Smooth muscle cell (in vitro differentiated cells): ENCODE data around the gene NACC2. TPM values are rescaled to one million over a fixed set of nuclear protein-coding genes. Genes with fewer than 3 reads are reported as not detected.

Source experiments
- DNase-seq: peaks from one replicate; lab custom pipeline; 2025; ENCODE audit not compliant: unreplicated experiment; lab: John Stamatoyannopoulos, UW
- H2AFZ ChIP-seq: fragments of 200-600 bp; sonication (generic); 2 replicates; pipeline ENCODE4 v1.6.0; 2016; ENCODE audit warnings: antibody characterized with exemption, low read depth, mild to moderate bottlenecking
- H3F3A ChIP-seq: fragments of 200-600 bp; sonication (generic); 2 replicates; pipeline ENCODE4 v1.6.0; 2017; ENCODE audit warnings: antibody characterized with exemption, low read depth
- H3K27ac ChIP-seq: fragments of 200-600 bp; sonication (generic); 2 replicates; pipeline ENCODE4 v1.5.1; 2016; ENCODE audit warnings: low read depth, mild to moderate bottlenecking
- H3K27me3 ChIP-seq: fragments of 200-600 bp; sonication (generic); 2 replicates; pipeline ENCODE4 v1.6.1; 2016; ENCODE audit warnings: low read depth, mild to moderate bottlenecking
- H3K36me3 ChIP-seq: fragments of 200-600 bp; sonication (generic); 2 replicates; pipeline ENCODE4 v1.5.1; 2016; ENCODE audit warnings: low read depth
- H3K4me1 ChIP-seq: fragments of 200-600 bp; sonication (generic); 2 replicates; pipeline ENCODE4 v1.5.1; 2016; ENCODE audit warnings: low read depth
- H3K4me2 ChIP-seq: fragments of 200-600 bp; sonication (generic); 2 replicates; pipeline ENCODE4 v1.6.0; 2016; ENCODE audit warnings: mild to moderate bottlenecking
- H3K4me3 ChIP-seq: fragments of 200-600 bp; sonication (generic); 2 replicates; pipeline ENCODE4 v1.5.1; 2016; ENCODE audit warnings: mild to moderate bottlenecking
- H3K79me2 ChIP-seq: fragments of 200-600 bp; sonication (generic); 2 replicates; pipeline ENCODE4 v1.6.0; 2016; ENCODE audit warnings: low read depth, mild to moderate bottlenecking
- H3K9ac ChIP-seq: fragments of 200-600 bp; sonication (generic); 2 replicates; pipeline ENCODE4 v1.6.0; 2016; ENCODE audit warnings: low read depth
- H3K9me3 ChIP-seq: fragments of 200-600 bp; sonication (generic); replicated peaks from 2 replicates; pipeline ENCODE4 v1.5.1; 2016; ENCODE audit warnings: low read depth
- H4K20me1 ChIP-seq: fragments of 200-600 bp; sonication (generic); 2 replicates; pipeline ENCODE4 v1.6.0; 2016; ENCODE audit warnings: low read depth
- CTCF ChIP-seq: fragments of 200-600 bp; sonication (generic); IDR thresholded peaks from 2 replicates; pipeline ENCODE4 v1.5.1; 2017; ENCODE audit warnings: borderline replicate concordance, mild to moderate bottlenecking, antibody characterized with exemption; ENCODE audit not compliant: insufficient read depth, poor library complexity, severe bottlenecking
- WGBS: methylation state at CpG from one replicate; pipeline ENCODE4 v1.1.7; 2016; ENCODE audit warnings: low lambda C conversion rate; 5-methylcytosine and 5-hydroxymethylcytosine counted together
- polyA plus RNA-seq: library from polyadenylated mRNA; unstranded; fragments of >200 nt; fragmentation: Nextera tagmentation; extraction: Ambion mirVana; gene quantifications from 2 replicates; pipeline ENCODE4 v1.2.1, GENCODE V29; 2016
- total RNA-seq: library from RNA; depleted of rRNA; stranded (reverse); fragments of >200 nt; gene quantifications from 2 replicates; pipeline ENCODE4 v1.2.3, GENCODE V29; 2014

NACC2 gene
- total and polyA plus RNA-seq, 2 experiments from 2014 or later: 6.7 to 8.8 TPM

GRCh38 chr9:135998410-135999071, 96.5 kb downstream of the NACC2 start:
- Histone ChIP-seq H3K9me3 (no peaks in the 10 kb centered on the region), H3K27ac (no peak overlapping the region), H3K4me1 (peaks cover 20% of the 10 kb centered on the region), H3K36me3 (no peaks in the 10 kb centered on the region), H3F3A (no peaks in the 10 kb centered on the region), H3K79me2 (no peaks in the 10 kb centered on the region), H3K4me3 (no peak overlapping the region), H3K4me2 (no peak overlapping the region), H3K9ac (no peak overlapping the region), H4K20me1 (no peaks in the 10 kb centered on the region), H2AFZ (no peak overlapping the region), H3K27me3 (no peaks in the 10 kb centered on the region)
- WGBS: 90% methylated on average over 16 of the region's 16 CpGs
- no peak for DNase-seq
- TF ChIP-seq CTCF: no peak

GRCh38 chr9:135998016-135998380, 97.1 kb downstream of the NACC2 start:
- H3K9me3 ChIP-seq: no peaks in the 10 kb centered on the region
- no peaks in the 10 kb centered on the region for H4K20me1 ChIP-seq
- H3K4me3 ChIP-seq: no peak overlapping the region
- TF ChIP-seq CTCF: no peak
- 84% methylated on average over 10 of the region's 10 CpGs for WGBS
- no peaks in the 10 kb centered on the region for H3K36me3 ChIP-seq
- H3F3A ChIP-seq: no peaks in the 10 kb centered on the region
- H3K27ac ChIP-seq: no peak overlapping the region
- no peak overlapping the region for H3K9ac ChIP-seq
- H2AFZ ChIP-seq: no peak overlapping the region
- H3K4me1 ChIP-seq: peaks cover 20% of the 10 kb centered on the region
- H3K79me2 ChIP-seq: no peaks in the 10 kb centered on the region
- no peaks in the 10 kb centered on the region for H3K27me3 ChIP-seq
- DNase-seq: no peak
- H3K4me2 ChIP-seq: no peak overlapping the region

GRCh38 chr9:135997090-135998015, 97.7 kb downstream of the NACC2 start:
- Histone ChIP-seq H3K4me1 (peaks cover 22% of the 10 kb centered on the region), H3K9ac (no peak overlapping the region), H3K79me2 (no peaks in the 10 kb centered on the region), H3K36me3 (no peaks in the 10 kb centered on the region), H3K4me2 (no peak overlapping the region), H3F3A (peaks cover 1% of the 10 kb centered on the region), H3K27me3 (no peaks in the 10 kb centered on the region), H2AFZ (no peak overlapping the region), H3K27ac (no peak overlapping the region), H3K4me3 (no peak overlapping the region), H4K20me1 (no peaks in the 10 kb centered on the region), H3K9me3 (no peaks in the 10 kb centered on the region)
- DNase-seq: no peak
- no peak for TF ChIP-seq CTCF
- WGBS: 90% methylated on average over 34 of the region's 34 CpGs
